Prostate gland (tissue), 2 donors: ENCODE measurements around the gene SERPINA1. TPM values are rescaled to one million over a fixed set of nuclear protein-coding genes. Genes with fewer than 3 reads are reported as not detected.

Source experiments
- DNase-seq: peaks from one replicate; pipeline ENCODE4 v3.0.0-alpha.2; 2019; ENCODE audit warnings: low spot score
- H3K27ac ChIP-seq, 2 donors: fragments of 200-600 bp; sonication (generic); 2 replicates each; pipeline ENCODE4 v1.5.1; 2017 to 2019
- H3K27me3 ChIP-seq: fragments of 200-600 bp; sonication (generic); replicated peaks from 2 replicates; pipeline ENCODE4 v1.5.1; 2019; ENCODE audit not compliant: insufficient read depth
- H3K36me3 ChIP-seq, 2 donors: fragments of 200-600 bp; sonication (generic); 1 replicate in 1 of 2; 2 replicates in 1 of 2; pipeline versions ENCODE4 v1.5.1 to v1.8.1; 2017 to 2019
- H3K4me1 ChIP-seq: fragments of 200-600 bp; sonication (generic); replicated peaks from 2 replicates; pipeline ENCODE4 v1.5.1; 2019
- H3K4me3 ChIP-seq, 2 donors: fragments of 200-600 bp; sonication (generic); 2 replicates each; pipeline ENCODE4 v1.5.1; 2017 to 2019
- H3K9me3 ChIP-seq: fragments of 200-600 bp; sonication (generic); 2 replicates; pipeline ENCODE4 v1.5.1; 2017
- CTCF ChIP-seq, 4 experiments: fragments of 200-600 bp in 2 of 4; fragments of 450-650 bp in 2 of 4; sonication (generic) in 2 of 4; IDR thresholded peaks; 1 replicate in 3 of 4; 2 replicates in 1 of 4; pipeline ENCODE4 v1.5.1; 2016 to 2019; ENCODE audit warnings: antibody characterized with exemption in 4 of 4, mild to moderate bottlenecking in 2 of 4, moderate library complexity in 2 of 4
- POLR2A ChIP-seq: fragments of 450-650 bp; IDR thresholded peaks from one replicate; pipeline ENCODE4 v1.6.1; 2016; ENCODE audit warnings: antibody characterized with exemption, mild to moderate bottlenecking
- POLR2AphosphoS5 ChIP-seq: sonication (generic); formaldehyde crosslinking; IDR thresholded peaks from one replicate; pipeline ENCODE4 v1.6.1; 2017; ENCODE audit warnings: antibody characterized with exemption
- WGBS: methylation state at CpG from one replicate; pipeline ENCODE4 v1.1.5; 2018; 5-methylcytosine and 5-hydroxymethylcytosine counted together
- intact Hi-C: fragments of 100-400 bp; cut with DNase I; formaldehyde crosslinking; loops from one replicate; pipeline ENCODE4 v1.14.2; 2022
- total RNA-seq, 2 donors: library from RNA; depleted of rRNA; stranded (reverse); fragments of >200 nt; gene quantifications; one replicate each; pipeline ENCODE4 v1.1.0, GENCODE V29; 2016

SERPINA1 gene
- total RNA-seq, 2 donors from 2014 or later = 4.9 to 9.8 TPM

- no peak for DNase-seq
- intact Hi-C loops = no loop called here
- Histone ChIP-seq H3K4me3 (no peak overlapping the region), H3K27ac (no peak overlapping the region), H3K36me3 (no peaks in the 10 kb centered on the region), H3K4me1 (no peaks in the 10 kb centered on the region), H3K27me3 (no peaks in the 10 kb centered on the region), H3K9me3 (no peaks in the 10 kb centered on the region)
- 68% methylated on average over 4 of the region's 4 CpGs for WGBS
- TF ChIP-seq POLR2A (no peak), POLR2AphosphoS5 (no peak), CTCF (IDR thresholded peaks at IDR 0.05) (no peak)
These were observed 20.2 kb upstream of the SERPINA1 start for GRCh38 chr14:94408546-94409095.

- Histone ChIP-seq H3K4me3 (no peak overlapping the region), H3K36me3 (no peaks in the 10 kb centered on the region), H3K9me3 (no peaks in the 10 kb centered on the region), H3K4me1 (no peaks in the 10 kb centered on the region), H3K27me3 (no peaks in the 10 kb centered on the region), H3K27ac (no peak overlapping the region)
- intact Hi-C loops = no loop called here
- DNase-seq = no peak
- no peak for TF ChIP-seq CTCF (IDR thresholded peaks at IDR 0.05)
- no peak for TF ChIP-seq POLR2AphosphoS5
- TF ChIP-seq POLR2A = no peak
These were observed 19.5 kb upstream of the SERPINA1 start for GRCh38 chr14:94407906-94408305.

DNA sequence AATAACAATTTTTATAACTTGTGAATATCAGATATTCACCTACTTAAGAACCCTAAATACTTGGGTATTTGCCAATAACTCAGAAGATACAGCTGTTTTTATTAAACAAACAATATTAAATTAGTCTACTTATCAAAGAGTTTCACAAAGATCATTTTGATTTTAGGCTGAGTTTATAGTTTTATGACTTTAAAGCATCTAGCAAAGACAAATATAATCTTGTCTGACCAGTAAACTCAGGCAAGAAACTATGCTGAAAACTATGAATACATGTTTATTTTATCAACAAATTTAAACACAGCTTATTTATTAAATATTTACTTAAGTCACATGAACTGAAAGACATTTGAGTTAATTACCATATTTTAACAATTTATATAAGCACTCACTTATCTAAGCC is 18.5 kb upstream of the SERPINA1 start:
- no peak overlapping the region for H3K27ac ChIP-seq
- intact Hi-C loops = no loop called here
- no peak for DNase-seq
- TF ChIP-seq POLR2AphosphoS5 = no peak
- no peak for TF ChIP-seq CTCF (IDR thresholded peaks at IDR 0.05)
- no peak for TF ChIP-seq POLR2A
- H3K4me1 ChIP-seq = no peaks in the 10 kb centered on the region
- H3K4me3 ChIP-seq = no peak overlapping the region
- H3K9me3 ChIP-seq = no peaks in the 10 kb centered on the region
- no peaks in the 10 kb centered on the region for H3K27me3 ChIP-seq
- H3K36me3 ChIP-seq = no peaks in the 10 kb centered on the region

- 100% methylated on average over 2 of the region's 2 CpGs for WGBS
These were observed 17.1 kb upstream of the SERPINA1 start for GRCh38 chr14:94405486-94405885.

More at GRCh38 chr14:94405486-94405885, 17.1 kb upstream of the SERPINA1 start:
- no peak for DNase-seq
- Histone ChIP-seq H3K27me3 (no peaks in the 10 kb centered on the region), H3K36me3 (no peaks in the 10 kb centered on the region), H3K27ac (no peak overlapping the region), H3K4me3 (no peak overlapping the region), H3K9me3 (no peaks in the 10 kb centered on the region), H3K4me1 (no peaks in the 10 kb centered on the region)
- no peak for TF ChIP-seq POLR2AphosphoS5
- TF ChIP-seq POLR2A = no peak
- no peak for TF ChIP-seq CTCF (IDR thresholded peaks at IDR 0.05)
- intact Hi-C loops = no loop called here
